Peyer's patch (tissue), 4 donors: ENCODE data around the gene AQP3. TPM values are rescaled to one million over a fixed set of nuclear protein-coding genes. Genes with fewer than 3 reads are reported as not detected.
A peak's percentile ranks its signal among the peaks of the same experiment; 100 is the strongest.
"Not testable (repeated sequence)": the region's sequence is repeated elsewhere in the genome, so short reads cannot be mapped to it uniquely, and the experiment has no call there.

ENCODE experiments used
- DNase-seq, 3 donors: peaks; one replicate each; pipeline ENCODE4 v3.0.0-alpha.2; 2017 to 2019
- H3K27ac ChIP-seq, 4 donors: fragments of 200-600 bp; sonication (generic); one replicate each; pipeline ENCODE4 v1.5.1; 2016 to 2019
- H3K27me3 ChIP-seq, 2 donors: fragments of 200-600 bp; sonication (generic); one replicate each; pipeline ENCODE4 v1.5.1; 2019
- H3K36me3 ChIP-seq, 3 donors: fragments of 200-600 bp; sonication (generic); one replicate each; pipeline ENCODE4 v1.5.1; 2016 to 2019
- H3K4me1 ChIP-seq, 4 donors: fragments of 200-600 bp; sonication (generic); one replicate each; pipeline ENCODE4 v1.5.1; 2016 to 2019
- H3K4me3 ChIP-seq, 4 donors: fragments of 200-600 bp; sonication (generic); 1 replicate in 3 of 4; 2 replicates in 1 of 4; pipeline ENCODE4 v1.5.1; 2016 to 2019; ENCODE audit warnings: mild to moderate bottlenecking in 1 of 4
- H3K9me3 ChIP-seq, 4 donors: fragments of 200-600 bp; sonication (generic); one replicate each; pipeline ENCODE4 v1.5.1; 2016 to 2019; ENCODE audit warnings: mild to moderate bottlenecking in 1 of 4
- POLR2A ChIP-seq, 2 donors: fragments of 450-650 bp; IDR thresholded peaks; one replicate each; pipeline ENCODE4 v1.5.1; 2017; ENCODE audit warnings: antibody characterized with exemption in 2 of 2, mild to moderate bottlenecking in 2 of 2, moderate library complexity in 2 of 2
- total RNA-seq, 4 donors: library from RNA; depleted of rRNA; stranded (reverse); fragments of >200 nt; gene quantifications; one replicate each; pipeline ENCODE4 v1.1.0, GENCODE V29; 2016
- TF ChIP-seq, protein P1 (sequence below), 6 experiments: fragments of 450-650 bp in 4 of 6; fragments of 200-600 bp in 2 of 6; sonication (generic) in 1 of 6; IDR thresholded peaks; one replicate each; pipeline ENCODE4 v1.5.1; 2017 to 2019; ENCODE audit warnings: antibody characterized with exemption in 6 of 6, mild to moderate bottlenecking in 3 of 6, moderate library complexity in 1 of 6

Gene AQP3
- total RNA-seq, 4 donors from 2014 or later = 12.4 to 424 (median 260) TPM

- DNase-seq = no peak
- H3K4me1 ChIP-seq = no peaks in the 10 kb centered on the region
- H3K36me3 ChIP-seq = no peaks in the 10 kb centered on the region
- H3K27me3 ChIP-seq = no peaks in the 10 kb centered on the region
- no peak overlapping the region for H3K4me3 ChIP-seq
- no peaks in the 10 kb centered on the region for H3K9me3 ChIP-seq
- H3K27ac ChIP-seq = no peak overlapping the region
- TF ChIP-seq POLR2A (IDR thresholded peaks at IDR 0.05) = no peak
- TF ChIP-seq, protein P1, sequence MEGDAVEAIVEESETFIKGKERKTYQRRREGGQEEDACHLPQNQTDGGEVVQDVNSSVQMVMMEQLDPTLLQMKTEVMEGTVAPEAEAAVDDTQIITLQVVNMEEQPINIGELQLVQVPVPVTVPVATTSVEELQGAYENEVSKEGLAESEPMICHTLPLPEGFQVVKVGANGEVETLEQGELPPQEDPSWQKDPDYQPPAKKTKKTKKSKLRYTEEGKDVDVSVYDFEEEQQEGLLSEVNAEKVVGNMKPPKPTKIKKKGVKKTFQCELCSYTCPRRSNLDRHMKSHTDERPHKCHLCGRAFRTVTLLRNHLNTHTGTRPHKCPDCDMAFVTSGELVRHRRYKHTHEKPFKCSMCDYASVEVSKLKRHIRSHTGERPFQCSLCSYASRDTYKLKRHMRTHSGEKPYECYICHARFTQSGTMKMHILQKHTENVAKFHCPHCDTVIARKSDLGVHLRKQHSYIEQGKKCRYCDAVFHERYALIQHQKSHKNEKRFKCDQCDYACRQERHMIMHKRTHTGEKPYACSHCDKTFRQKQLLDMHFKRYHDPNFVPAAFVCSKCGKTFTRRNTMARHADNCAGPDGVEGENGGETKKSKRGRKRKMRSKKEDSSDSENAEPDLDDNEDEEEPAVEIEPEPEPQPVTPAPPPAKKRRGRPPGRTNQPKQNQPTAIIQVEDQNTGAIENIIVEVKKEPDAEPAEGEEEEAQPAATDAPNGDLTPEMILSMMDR (IDR thresholded peaks at IDR 0.05) = no peak
Observed at GRCh38 chr9:33426843-33427293, 20.5 kb downstream of the AQP3 start.

DNA sequence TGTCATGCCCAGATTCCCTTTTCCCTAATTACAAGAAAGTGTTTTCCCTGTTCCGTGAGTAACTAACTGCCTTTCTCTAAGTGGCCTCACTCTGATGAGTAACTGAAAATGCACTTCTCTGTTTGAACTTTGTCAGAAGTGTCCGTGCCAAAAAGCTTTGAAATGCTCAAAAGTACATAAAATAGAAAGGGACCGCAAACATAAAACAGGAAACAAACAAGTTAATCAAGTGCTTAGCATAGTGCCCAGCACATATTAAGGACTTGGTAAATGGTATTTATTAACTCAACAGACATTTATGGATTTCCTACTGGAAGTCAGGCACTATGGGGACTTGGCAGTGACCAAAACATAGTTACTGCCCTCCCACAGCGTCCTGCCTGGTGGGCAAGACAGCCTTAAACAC is 22.3 kb downstream of the AQP3 start:
- no peaks in the 10 kb centered on the region for H3K36me3 ChIP-seq
- no peaks in the 10 kb centered on the region for H3K4me1 ChIP-seq

DNA sequence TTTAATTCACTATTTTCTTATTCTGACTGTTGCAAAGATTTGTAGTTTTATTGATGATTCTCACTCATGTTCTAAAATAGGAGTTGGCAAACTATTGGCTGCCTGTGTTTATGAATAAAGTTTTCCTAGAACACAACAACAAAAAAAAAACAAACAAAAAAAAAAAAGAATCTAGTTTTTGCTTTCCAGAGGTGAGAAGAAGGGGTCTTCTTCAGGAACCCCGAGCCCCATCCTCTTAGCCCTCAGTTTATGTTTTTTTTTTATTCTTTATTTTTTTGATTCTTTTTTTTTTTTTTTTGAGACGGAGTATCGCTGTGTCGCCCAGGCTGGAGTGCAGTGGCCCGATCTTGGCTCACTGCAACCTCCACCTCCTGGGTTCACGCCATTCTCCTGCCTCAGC is 22.9 kb downstream of the AQP3 start:
- not testable (repeated sequence) for DNase-seq, H3K36me3 ChIP-seq, H3K4me3 ChIP-seq, H3K27ac ChIP-seq, H3K4me1 ChIP-seq, H3K27me3 ChIP-seq, H3K9me3 ChIP-seq

More for the DNA sequence above, 22.3 kb downstream of the AQP3 start:
- TF ChIP-seq POLR2A (IDR thresholded peaks at IDR 0.05) = no peak
- TF ChIP-seq, protein P1 (IDR thresholded peaks at IDR 0.05) = no peak
- Histone ChIP-seq H3K4me3 (no peak overlapping the region), H3K27me3 (no peaks in the 10 kb centered on the region), H3K9me3 (no peaks in the 10 kb centered on the region), H3K27ac (peak overlapping the region in 1 of 4 donors; percentile 5)
- no peak for DNase-seq

GRCh38 chr9:33424043-33424442 is 23.4 kb downstream of the AQP3 start:
- not testable (repeated sequence) for H3K27me3 ChIP-seq, DNase-seq, H3K27ac ChIP-seq, H3K36me3 ChIP-seq, H3K4me1 ChIP-seq, H3K4me3 ChIP-seq, H3K9me3 ChIP-seq

DNA sequence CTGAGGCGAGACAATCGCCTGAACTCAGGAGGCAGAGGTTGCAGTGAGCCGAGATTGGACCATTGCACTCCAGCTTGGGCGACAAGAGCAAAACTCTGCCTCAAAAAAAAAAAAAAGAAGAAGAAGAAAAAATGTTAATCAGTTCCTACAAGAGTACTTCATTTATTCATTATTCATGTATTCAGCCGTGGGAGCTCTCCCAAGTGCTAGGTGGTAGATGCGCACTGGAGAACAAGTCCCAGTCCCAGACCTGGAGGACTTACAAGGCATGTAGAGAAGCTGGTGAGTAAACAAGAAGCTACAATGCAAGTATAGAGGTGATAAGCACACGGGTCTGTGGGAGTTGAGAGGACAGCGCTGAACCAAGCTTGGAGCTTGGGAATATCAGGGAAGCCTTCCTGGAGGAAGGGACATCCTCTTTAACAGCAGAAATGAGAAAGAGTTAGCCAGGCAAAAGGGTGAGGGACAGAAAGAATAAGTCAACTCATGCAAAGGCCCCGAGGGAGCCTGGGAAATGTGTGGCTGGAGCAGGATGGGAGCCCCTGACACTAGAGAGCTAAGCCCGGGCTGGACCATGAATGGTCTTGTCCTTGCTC is 27.6 kb downstream of the AQP3 start:
- Histone ChIP-seq H3K4me3 (no peak overlapping the region), H3K27ac (no peak overlapping the region), H3K4me1 (peaks cover 0 to 29% (median 7%) of the 10 kb centered on the region in 4 donors), H3K27me3 (no peaks in the 10 kb centered on the region), H3K36me3 (no peaks in the 10 kb centered on the region), H3K9me3 (no peaks in the 10 kb centered on the region)
- no peak for DNase-seq
- TF ChIP-seq, protein P1 (IDR thresholded peaks at IDR 0.05) = no peak
- no peak for TF ChIP-seq POLR2A (IDR thresholded peaks at IDR 0.05)

DNA sequence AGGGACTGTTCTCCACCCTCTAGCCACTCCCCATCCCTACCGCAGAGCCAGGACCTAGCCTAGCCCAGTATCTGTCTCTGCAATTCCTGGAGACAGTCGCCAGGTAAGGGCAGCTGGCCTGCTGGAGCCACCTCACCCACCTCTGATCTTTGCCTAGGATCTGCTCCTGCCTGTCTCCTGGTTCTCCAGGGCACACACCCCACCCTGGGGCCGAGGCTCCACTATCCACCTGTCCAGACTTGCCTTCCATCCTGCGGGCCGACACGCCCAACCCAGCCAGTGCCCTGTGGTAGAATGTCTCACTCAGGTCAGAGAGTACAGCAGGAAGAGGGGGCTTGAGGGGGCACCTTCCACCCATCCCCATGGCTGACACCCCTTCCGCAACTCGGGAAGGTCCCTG is 29.3 kb downstream of the AQP3 start:
- Histone ChIP-seq H3K27ac (peak overlapping the region in 2 of 4 donors; percentile 8 to 65), H3K4me3 (no peak overlapping the region), H3K4me1 (peaks cover 0 to 36% (median 7%) of the 10 kb centered on the region in 4 donors), H3K9me3 (no peaks in the 10 kb centered on the region), H3K36me3 (no peaks in the 10 kb centered on the region), H3K27me3 (no peaks in the 10 kb centered on the region)
- DNase-seq = peak in 2 of 3 donors; percentile 56 to 73
- TF ChIP-seq, protein P1 (IDR thresholded peaks at IDR 0.05) = no peak
- TF ChIP-seq POLR2A (IDR thresholded peaks at IDR 0.05) = no peak

DNA sequence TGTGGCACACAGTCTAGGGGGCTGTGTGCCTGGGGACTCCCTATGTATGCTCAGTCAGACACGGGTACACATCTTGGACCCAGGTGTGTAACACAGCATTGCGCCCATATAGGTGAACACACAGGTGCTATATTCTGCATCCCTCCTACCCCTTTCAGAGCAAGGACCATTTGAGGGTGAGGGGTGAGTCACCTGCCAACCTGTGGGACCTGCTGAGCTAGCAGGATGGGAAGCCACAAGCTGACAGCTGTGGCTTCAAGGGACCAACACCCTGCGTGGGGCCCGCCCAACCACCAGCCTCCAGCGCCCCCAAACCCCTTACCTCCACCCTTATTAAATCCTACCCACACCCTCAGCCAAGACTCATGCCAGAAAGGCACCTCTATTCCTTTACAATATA is 30.4 kb downstream of the AQP3 start:
- no peak for DNase-seq
- Histone ChIP-seq H3K36me3 (no peaks in the 10 kb centered on the region), H3K27ac (peak overlapping the region in 2 of 4 donors; percentile 8 to 81), H3K4me3 (no peak overlapping the region), H3K4me1 (peaks cover 0 to 36% (median 7%) of the 10 kb centered on the region in 4 donors), H3K27me3 (no peaks in the 10 kb centered on the region), H3K9me3 (no peaks in the 10 kb centered on the region)
- no peak for TF ChIP-seq POLR2A (IDR thresholded peaks at IDR 0.05)
- TF ChIP-seq, protein P1 (IDR thresholded peaks at IDR 0.05) = no peak
